Measurements from ENCODE around the gene GYPC.
"Not testable (repeated sequence)": the region's sequence is repeated elsewhere in the genome, so short reads cannot be mapped to it uniquely, and the experiment has no call there.

Gene GYPC

DNA sequence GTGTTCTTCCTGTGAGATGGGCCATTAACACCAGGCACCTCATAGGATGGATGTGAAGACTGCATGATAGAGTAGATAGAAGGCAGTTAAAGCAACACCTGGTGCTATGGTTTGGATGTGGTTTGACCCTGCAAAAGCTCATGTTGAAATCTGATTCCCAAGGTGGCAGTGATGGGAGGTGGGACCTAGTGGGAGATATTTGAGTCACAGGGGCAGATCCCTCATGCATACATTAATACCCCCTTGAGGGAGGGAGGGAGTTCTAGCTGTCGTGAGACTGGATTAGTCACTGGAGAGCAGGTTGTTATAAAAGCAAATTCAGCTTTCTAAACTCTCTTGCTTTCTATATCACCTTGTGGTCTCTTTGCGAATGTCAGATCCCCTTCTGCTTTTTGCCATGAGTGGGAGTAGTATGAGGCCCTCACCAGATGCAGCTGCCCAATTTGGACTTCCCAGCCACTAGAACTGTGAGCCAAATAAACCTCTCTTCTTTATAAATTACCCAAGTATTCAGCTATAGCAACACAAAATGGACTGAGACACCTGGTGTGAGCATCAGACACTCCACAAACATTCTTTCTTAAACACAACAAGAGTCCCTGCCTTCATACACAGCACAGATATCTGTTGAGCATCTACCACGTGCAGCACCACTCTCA, 37.1 kb downstream of the GYPC start:
- not testable (repeated sequence) for H3K27ac Mint-ChIP-seq, ATAC-seq, H3K27me3 Mint-ChIP-seq, H3K4me1 Mint-ChIP-seq, H3K4me3 Mint-ChIP-seq
- Mint-ChIP-seq H3K36me3 (peaks cover 90% of the 10 kb centered on the region), H3K9me3 (peaks cover 12% of the 10 kb centered on the region)

DNA sequence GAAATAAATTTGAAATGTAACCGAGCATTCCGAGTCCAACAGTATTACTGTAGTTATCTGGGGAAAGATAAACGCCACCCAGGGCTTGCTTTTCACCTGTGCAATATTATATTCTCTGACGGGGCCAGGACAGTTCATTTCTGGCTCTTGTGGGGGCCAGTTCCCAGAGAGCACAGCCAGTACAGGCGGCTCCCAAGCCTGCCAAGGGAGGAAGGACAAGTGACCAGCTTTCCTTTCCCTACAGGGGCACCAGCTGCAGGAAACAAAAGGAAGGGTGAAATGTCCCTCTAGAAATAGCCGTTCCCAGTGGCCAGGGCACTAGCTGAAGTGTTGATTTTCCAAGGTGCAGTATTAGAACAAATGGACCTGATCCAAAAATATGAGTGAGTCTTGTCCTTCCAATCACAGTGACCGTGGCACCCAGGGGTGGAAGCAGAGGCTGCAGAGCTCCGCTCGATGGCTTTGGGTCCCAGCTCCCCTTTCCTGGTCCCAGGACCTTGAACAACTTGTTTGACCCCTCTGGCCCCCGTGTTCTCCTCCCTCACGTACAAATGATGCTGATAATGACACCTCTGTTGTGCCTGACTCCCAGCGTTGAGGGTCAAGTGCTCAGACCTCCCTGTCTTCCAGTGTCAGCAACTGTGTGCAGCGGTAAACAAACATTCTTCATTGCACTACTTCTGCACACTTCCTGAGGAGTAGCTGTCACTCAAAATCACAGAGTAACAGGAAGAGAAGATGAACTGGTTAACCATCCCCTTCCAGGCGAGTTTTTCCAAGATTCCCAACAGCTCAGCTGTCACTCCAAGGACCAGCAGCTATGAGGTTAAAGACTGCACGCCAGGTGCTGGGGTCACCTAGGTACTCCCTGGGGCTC, 40.9 kb downstream of the GYPC start:
- Mint-ChIP-seq H3K27ac (no peak overlapping the region), H3K4me1 (no peaks in the 10 kb centered on the region), H3K9me3 (peaks cover 6% of the 10 kb centered on the region), H3K4me3 (no peak overlapping the region), H3K27me3 (no peaks in the 10 kb centered on the region), H3K36me3 (peaks cover 58% of the 10 kb centered on the region)
- no peak for ATAC-seq

DNA sequence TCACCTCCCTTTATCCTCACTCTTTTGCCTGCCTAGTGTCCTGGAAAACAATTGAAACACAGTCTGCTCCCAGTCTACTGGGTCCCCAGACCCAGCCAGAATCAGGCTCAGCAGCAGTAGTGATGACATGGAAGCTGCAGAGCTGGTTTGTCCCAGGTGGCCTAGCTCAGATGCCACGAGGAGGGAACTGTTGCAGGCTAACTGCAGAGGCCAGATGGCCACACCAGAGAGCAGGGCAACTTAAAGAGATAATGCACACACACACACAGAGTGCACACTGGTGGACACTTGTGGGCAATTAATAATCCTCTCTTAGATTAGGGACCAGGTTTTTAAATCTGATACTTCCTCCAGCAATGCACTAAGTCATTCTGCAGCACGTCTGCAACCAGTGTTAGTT, 42.4 kb downstream of the GYPC start:
- Mint-ChIP-seq H3K27me3 (no peaks in the 10 kb centered on the region), H3K4me1 (no peaks in the 10 kb centered on the region), H3K36me3 (peaks cover 43% of the 10 kb centered on the region), H3K4me3 (no peak overlapping the region), H3K27ac (no peak overlapping the region), H3K9me3 (no peaks in the 10 kb centered on the region)
- no peak for ATAC-seq

DNA sequence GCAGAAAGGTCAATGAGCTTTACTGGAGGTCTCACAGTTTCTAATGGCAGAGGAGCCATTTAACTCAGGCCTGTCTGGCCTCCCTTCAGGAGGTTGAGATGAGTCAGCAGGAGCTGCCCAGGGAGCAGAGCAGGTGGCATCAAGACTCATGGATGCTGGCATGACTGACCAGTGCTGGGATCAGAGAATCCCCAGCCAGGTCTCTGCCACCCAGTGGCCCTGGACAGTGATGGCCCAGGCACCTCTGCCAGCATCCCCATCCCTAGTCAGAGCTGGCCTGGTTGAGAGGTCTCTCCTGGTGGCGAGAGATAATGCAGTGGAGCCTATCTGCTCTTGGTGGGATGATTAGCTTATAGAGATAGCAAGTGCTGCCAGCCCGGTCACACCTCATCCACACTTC, 43.1 kb downstream of the GYPC start:
- H3K4me1 Mint-ChIP-seq = no peaks in the 10 kb centered on the region
- H3K27ac Mint-ChIP-seq = no peak overlapping the region
- no peak overlapping the region for H3K4me3 Mint-ChIP-seq
- H3K36me3 Mint-ChIP-seq = peaks cover 37% of the 10 kb centered on the region
- no peak for ATAC-seq
- no peaks in the 10 kb centered on the region for H3K27me3 Mint-ChIP-seq
- no peaks in the 10 kb centered on the region for H3K9me3 Mint-ChIP-seq

DNA sequence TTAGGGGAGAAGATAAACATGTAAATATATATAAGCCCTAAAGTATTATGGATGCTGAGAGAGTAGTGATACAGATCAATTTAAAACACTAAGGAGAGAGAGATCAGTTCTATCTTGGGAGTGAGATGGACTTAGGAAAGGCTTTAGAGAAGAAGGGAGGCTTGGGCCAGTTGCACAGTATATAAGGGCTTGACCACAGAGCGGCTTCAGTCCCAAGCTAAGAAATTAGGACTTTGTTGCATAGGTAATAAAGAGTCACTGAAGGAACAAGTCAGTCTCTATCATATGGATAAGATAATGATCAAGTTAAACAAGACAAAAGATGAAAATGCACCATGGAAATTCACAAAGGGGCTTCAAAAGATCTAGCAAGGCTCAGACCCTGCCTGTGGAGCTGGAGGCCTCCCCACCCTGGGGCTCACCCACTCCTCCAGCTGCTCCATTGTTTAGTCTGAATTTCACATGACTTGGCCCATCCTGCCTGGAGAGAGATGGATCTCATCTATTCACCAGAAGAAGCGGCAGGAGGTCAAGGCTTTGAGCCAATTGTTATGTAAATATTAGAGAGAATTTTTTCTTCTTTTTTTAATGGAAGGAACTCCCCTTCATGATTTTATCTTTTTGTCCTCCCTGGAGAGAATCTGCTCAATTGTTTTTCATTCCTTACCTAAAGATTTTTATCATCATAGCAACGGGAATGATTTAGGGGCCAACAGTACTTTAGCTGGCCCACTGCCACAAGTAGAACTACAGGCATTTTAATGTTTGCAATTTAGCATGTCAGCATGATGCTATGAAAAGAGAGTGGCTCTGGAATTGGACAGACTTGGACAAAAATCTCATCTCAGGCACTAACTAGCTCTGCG, 44.0 kb downstream of the GYPC start:
- H3K4me3 Mint-ChIP-seq = no peak overlapping the region
- H3K27me3 Mint-ChIP-seq = no peaks in the 10 kb centered on the region
- H3K27ac Mint-ChIP-seq = no peak overlapping the region
- no peaks in the 10 kb centered on the region for H3K9me3 Mint-ChIP-seq
- no peaks in the 10 kb centered on the region for H3K4me1 Mint-ChIP-seq
- ATAC-seq = no peak
- peaks cover 29% of the 10 kb centered on the region for H3K36me3 Mint-ChIP-seq

DNA sequence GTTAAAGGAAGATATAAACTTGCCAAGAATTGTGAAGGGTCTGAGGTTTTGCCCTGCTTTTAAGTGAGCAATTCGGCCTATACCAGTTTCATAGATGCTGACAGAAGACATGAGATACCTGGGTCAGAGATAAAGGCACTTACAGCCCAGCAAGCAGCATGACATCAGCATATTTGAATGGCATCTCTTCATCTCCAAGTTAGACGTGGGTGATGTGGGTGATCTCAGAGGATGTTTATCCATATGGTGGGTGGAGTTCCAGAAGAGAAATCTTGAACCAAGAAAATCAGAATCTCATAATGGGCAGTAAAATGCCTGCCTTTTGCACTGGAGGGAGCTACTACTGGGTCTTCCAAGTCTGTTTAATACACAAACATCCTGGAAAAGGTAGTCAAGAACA, 44.7 kb downstream of the GYPC start:
- H3K4me3 Mint-ChIP-seq = no peak overlapping the region
- no peak for ATAC-seq
- H3K9me3 Mint-ChIP-seq = no peaks in the 10 kb centered on the region
- H3K36me3 Mint-ChIP-seq = peaks cover 23% of the 10 kb centered on the region
- H3K4me1 Mint-ChIP-seq = no peaks in the 10 kb centered on the region
- H3K27me3 Mint-ChIP-seq = no peaks in the 10 kb centered on the region
- H3K27ac Mint-ChIP-seq = no peak overlapping the region

DNA sequence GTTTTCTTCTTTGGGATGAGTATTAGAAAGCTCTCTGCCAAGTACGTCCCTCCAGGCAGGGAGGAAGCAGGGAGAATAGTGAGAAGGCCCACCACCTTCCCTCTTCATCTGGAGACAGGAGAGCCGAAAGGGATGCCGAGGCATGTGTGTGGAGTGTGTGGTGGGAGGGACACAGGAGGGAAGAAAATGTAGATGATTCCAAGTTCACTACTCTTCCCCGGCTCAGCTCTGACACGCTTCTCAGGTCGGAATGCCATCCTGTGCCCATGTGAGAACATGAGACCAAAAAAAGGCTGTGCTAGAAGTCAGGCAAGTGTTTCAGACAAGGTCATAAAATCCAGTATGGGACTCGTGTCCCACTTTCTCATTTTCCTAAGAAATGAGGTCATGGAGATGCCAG, 47.4 kb downstream of the GYPC start:
- H3K4me3 Mint-ChIP-seq = no peak overlapping the region
- ATAC-seq = no peak

DNA sequence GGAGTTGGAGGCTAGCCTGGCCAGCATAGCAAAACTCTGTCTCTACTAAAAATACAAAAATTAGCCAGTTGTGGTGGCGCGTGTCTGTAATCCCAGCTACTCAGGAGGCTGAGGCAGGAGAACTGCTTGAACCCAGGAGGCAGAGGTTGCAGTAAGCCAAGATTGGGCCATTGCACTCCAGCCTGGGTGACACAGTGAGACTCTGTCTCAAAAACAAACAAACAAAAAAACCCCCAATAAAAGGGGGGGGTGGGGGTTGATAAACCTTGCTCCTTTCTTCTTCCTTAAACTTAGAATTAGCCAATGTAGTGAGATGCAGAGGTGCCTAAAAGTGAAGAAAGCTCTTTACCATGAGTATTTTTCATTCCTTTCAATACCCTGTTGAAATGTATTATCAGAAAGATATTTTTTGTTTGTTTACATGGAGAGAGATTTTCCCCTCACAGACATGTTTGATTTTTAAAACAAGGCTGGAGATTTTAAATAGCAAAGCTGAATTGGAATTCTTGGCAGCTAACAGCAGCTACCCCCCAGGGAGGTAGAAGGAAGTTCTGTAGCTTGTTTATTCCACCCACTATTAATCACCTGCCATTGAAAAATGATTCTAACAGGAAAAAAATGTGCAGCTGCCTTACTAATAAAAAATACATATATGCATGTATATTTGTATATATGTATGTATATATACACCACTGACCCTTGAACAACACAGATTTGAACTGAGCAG, 48.6 kb downstream of the GYPC start:
- Mint-ChIP-seq H3K27ac (no peak overlapping the region), H3K4me3 (no peak overlapping the region), H3K4me1 (peaks cover 8% of the 10 kb centered on the region), H3K9me3 (no peaks in the 10 kb centered on the region), H3K27me3 (no peaks in the 10 kb centered on the region), H3K36me3 (no peaks in the 10 kb centered on the region)
- no peak for ATAC-seq

More for the DNA sequence above, 47.4 kb downstream of the GYPC start:
- Mint-ChIP-seq H3K9me3 (no peaks in the 10 kb centered on the region), H3K4me1 (peaks cover 8% of the 10 kb centered on the region), H3K27ac (no peak overlapping the region), H3K27me3 (no peaks in the 10 kb centered on the region), H3K36me3 (peaks cover 3% of the 10 kb centered on the region)

DNA sequence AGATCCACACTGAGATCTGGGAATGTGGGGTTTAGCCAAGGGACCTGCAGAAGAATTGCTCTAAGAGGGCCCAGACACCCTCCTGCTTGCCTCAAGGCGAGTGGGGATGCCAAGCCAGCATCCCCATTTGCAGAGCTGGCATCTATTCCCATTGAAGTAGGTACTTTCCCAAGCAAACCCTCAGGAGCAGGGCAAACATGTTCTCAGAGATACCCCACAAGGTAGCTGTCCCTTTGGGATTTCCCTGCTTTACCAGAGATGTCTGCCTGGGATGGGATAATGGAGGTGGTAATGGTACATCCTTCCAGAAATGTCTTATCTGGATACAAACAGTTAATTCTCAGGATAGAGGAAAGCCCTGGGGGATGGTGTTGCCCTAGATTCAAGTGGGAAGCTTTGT, 51.2 kb downstream of the GYPC start:
- ATAC-seq = no peak
- Mint-ChIP-seq H3K27me3 (no peaks in the 10 kb centered on the region), H3K27ac (no peak overlapping the region), H3K4me3 (no peak overlapping the region), H3K4me1 (peaks cover 8% of the 10 kb centered on the region), H3K36me3 (no peaks in the 10 kb centered on the region), H3K9me3 (peaks cover 3% of the 10 kb centered on the region)

DNA sequence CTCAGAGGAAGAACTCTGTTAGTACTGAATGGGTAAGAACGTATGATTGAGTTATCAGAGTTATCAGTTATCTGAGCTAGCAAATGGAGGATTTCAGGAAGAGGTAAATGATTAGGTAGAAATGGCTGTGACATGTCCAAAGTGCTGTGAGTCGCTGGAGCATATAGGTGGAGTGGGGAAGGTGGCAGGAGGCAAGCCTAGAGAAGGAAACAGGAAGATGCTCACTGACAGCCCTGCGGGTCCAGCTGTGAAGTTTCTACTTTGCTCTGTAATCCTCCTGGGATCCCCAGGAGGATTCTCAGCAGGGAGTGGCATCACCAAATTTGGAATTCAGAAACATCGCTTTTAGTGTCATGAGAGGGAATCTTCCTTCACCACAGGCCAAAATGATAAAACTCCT, 52.0 kb downstream of the GYPC start:
- Mint-ChIP-seq H3K4me3 (no peak overlapping the region), H3K4me1 (peaks cover 8% of the 10 kb centered on the region), H3K9me3 (peaks cover 3% of the 10 kb centered on the region), H3K27ac (no peak overlapping the region), H3K36me3 (no peaks in the 10 kb centered on the region), H3K27me3 (no peaks in the 10 kb centered on the region)
- no peak for ATAC-seq

DNA sequence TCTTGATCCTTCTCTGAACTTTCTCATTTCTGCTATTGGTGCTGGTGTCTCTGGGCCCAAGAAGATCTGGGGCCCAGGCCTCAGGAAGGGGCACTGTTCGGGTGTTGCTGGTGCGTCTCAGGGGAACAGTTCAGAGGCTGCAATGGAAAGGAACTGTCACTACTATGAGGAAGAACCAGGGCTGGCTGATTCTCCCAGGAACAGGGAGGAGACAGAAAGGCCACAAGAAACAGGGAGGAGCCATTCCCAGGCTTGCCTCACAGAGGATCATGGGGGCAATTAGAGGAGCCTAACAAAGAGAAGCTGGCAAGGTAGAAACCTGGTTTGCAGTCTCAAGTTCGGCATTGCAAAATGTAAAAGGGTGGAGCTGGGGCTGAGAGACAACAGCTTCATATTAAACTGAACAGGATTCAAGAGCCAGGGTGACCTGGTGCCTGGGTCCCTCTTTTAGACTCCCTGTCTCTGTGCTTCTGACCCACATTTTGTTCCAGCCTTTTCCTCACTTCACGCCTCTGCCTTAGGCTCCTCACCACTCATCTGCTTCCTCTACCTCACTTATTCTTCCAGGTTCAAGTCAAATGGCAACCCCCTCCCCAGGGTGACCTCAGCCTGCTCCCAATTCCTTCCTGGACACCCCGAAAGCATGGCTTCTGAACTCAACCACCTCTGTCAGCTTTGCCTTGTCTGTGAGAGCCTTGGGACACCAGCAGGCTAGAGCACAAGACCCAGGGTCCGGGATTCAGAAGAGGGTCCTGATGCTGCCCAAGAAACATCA, 58.4 kb downstream of the GYPC start:
- Mint-ChIP-seq H3K27ac (no peak overlapping the region), H3K4me3 (no peak overlapping the region), H3K9me3 (peaks cover 3% of the 10 kb centered on the region), H3K36me3 (no peaks in the 10 kb centered on the region), H3K4me1 (no peaks in the 10 kb centered on the region), H3K27me3 (peaks cover 14% of the 10 kb centered on the region)
- peak; percentile 10 for ATAC-seq

DNA sequence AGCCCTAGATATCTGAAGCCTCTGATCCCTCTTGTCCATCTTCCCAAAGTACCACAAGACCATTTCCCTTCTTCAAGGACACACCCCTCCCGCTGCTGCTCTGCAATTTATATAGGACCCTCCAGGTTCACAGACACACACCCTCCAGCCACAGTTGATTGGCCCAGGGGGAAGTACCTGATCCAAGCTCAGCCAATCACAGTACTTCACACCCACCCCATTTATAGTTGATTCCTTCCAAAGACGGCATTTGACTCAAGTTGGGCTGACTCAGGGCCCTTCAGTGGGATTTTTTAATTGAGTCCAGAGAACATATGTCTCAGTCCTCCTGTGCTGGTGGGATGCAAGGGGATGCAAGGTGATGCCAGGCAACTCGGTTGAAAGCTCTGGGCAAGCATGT, 59.2 kb downstream of the GYPC start:
- peaks cover under 1% of the 10 kb centered on the region for H3K9me3 Mint-ChIP-seq
- no peak for ATAC-seq
- H3K36me3 Mint-ChIP-seq = no peaks in the 10 kb centered on the region
- H3K4me1 Mint-ChIP-seq = no peaks in the 10 kb centered on the region
- no peak overlapping the region for H3K4me3 Mint-ChIP-seq
- peaks cover 14% of the 10 kb centered on the region for H3K27me3 Mint-ChIP-seq
- H3K27ac Mint-ChIP-seq = no peak overlapping the region

DNA sequence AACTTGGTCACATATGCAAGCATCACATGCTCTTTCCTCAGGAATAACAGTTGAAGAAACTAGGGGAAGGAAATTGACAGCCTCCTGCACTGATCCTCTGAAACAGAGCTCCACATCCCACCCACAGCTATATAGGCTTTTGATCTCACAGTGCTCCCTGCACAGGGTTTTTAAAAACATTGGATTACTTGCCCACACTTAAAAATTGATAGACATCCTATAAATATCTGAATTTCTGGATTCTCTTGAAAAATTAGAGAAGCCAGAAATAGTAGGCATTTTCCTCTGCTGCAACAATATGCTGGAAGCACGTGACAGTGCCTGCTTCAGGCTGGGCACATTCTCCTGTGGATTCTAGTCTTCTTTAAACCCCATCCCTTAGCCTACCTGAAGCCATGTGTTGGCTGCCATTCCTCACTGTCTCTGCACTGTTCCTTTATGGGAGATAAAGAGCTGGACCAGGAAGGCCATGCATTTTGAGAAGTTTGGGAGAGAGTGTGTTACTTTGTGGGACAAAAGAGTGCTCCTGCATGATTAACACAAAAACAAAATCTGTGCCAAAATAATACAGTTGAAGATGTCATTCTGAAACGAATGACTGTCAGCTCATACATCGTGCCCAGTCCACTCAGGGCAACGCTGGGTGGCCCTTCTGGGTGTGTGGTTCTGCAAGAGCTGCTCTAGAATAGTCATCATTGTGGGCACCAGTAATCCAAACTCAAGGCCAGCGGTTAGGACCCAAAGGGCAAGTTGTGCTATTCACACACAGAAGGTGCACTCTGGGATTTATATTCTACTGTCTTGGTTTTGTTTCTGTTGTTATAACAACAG, 59.8 kb downstream of the GYPC start:
- Mint-ChIP-seq H3K27ac (no peak overlapping the region), H3K9me3 (no peaks in the 10 kb centered on the region), H3K36me3 (no peaks in the 10 kb centered on the region), H3K4me1 (no peaks in the 10 kb centered on the region), H3K4me3 (no peak overlapping the region), H3K27me3 (peaks cover 14% of the 10 kb centered on the region)
- no peak for ATAC-seq

DNA sequence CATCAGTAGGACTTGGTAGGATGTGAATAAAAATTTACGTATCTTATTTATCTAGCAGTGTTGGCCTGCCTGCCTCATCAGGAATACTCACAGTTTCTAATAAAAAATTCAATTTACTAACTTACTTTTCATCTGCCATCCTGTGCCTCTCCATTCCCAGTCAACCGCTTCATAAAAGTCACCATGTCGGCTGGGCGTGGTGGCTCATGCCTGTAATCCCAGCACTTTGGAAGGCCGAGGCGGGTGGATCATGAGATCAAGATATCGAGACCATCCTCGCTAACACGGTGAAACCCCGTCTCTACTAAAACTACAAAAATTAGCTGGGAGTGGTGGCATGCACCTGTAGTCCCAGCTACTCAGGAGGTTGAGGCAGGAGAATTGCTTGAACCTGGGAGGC, 61.3 kb downstream of the GYPC start:
- H3K4me3 Mint-ChIP-seq, ATAC-seq, H3K4me1 Mint-ChIP-seq, H3K27ac Mint-ChIP-seq, H3K36me3 Mint-ChIP-seq, H3K9me3 Mint-ChIP-seq: not testable (repeated sequence)
- H3K27me3 Mint-ChIP-seq = peaks cover 23% of the 10 kb centered on the region
